Neural progenitor cell (in vitro differentiated cells): ENCODE results near the gene RNF128.

Experiments
- EZH2 ChIP-seq: fragments of 200-600 bp; sonication (generic); IDR thresholded peaks from 2 replicates; pipeline ENCODE4 v1.6.1; 2017; ENCODE audit warnings: antibody characterized with exemption, mild to moderate bottlenecking, moderate library complexity
- EZH2phosphoT487 ChIP-seq: fragments of 200-600 bp; sonication (generic); IDR thresholded peaks from 2 replicates; pipeline ENCODE4 v1.6.1; 2017; ENCODE audit warnings: antibody characterized with exemption

DNA sequence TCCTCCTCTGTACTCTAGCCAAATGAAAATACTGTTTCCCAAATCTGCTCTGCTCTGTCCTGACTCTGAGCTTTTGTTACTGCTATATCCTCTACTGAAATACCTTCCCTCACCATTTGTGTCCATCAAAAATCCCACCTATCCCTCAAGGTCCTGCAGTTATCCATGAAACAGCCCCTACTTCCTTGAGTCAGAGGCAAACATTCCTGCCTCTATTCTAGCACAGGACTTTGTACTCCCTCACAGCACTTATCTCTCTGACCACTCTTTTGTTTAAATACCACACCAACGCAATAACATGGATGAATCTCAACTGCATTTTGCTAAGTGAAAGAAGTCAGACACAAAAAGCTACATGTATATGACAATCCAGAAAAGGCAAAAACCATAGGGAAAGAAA lies 10.5 kb upstream of the RNF128 start:
- no peak for TF ChIP-seq EZH2phosphoT487
- no peak for TF ChIP-seq EZH2
